Cortex of kidney (tissue), 1 donor: Measurements from ENCODE around the gene PLEKHM2.

Experiments
- DNase-seq: peaks from one replicate; lab custom pipeline; 2025; lab: John Stamatoyannopoulos, UW

The PLEKHM2 gene

DNA sequence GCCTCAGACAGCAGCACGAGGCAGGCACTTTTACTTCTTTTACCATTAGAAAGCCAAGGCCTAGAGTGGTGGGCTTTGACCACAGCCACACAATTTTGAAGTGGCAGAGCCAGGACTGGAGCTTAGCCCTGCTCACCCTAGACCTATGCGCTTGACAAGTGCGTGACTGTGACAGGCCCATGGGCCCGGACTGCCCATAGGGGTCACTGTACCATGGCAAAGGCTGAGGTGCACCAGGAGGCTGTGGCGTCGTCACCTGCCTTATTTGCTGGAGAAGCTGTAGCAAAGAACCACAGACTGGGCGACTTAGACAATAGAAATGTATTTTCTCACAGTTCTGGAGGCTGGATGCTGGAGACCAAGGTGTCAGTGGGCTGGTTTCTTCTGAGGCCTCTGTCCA, 55.6 kb downstream of the PLEKHM2 start:
- DNase-seq: no peak

DNA sequence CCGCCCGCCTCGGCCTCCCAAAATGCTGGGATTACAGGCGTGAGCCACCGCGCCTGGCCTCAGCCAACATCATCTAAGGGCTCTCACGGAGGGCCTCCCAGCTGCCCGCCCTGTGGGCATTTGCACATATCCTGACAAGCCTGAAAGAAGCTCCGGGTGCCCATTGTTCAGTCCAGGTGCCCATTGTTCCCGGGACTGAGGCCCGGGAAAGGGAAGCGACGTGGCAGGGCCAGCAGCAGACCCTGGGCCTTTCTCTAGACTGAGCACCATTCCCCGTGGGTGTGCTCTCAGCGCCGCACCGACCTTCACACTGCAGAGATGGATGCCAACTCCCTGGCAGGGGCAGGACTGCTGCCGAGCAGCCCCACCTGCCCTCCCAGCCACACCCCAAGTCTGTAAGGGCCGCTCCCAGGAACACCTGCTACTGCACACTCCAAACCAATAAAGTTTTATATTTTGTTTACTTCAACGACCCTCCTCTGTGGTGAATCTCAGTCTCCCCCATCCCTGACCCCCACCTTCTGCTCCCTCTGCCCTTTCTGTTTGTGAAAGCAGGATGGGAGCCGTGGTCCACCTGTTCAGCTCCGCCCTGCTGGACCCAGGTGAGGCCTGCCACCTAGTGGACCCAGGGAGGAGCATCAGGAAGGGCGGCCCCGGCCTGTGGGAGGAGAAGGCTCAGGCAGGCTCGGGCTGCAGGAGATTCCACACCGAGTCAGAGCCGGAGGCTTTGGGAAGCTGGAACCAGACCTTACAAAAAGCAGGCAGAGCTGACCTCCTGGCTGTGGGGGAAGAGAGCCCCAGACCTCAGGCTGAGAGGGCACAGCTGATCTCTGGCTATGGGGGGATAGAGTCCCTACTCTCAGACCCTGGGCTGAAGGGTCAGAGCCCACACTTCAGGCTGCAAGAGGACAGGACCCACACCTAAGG, 57.1 kb downstream of the PLEKHM2 start:
- DNase-seq: no peak

DNA sequence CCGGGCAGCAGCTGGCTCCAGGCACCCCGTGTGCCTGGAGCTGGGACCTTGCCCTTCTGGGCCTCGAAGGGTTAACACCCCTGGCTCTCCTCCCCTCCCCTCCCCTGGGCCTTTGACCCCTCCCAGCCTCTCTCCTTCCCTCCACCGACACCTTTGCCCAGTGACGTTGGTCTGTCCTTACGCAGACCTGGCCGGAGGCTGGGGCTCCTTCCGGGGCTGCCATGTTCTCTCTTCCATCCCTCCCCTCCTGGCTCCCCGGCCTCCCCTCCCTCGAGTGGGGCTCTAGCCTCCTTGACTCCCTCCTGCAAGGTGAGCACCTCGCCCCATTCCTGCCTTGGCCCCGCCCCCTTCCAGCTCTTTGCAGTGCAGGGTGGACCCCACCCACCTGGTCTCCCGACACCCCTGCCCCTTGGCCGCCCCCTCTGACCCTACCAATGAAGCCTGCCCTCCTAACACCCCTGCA, 58.2 kb downstream of the PLEKHM2 start, which contains the start of gene TMEM82:
Gene TMEM82 (plus strand): TSS at position 161 of the 463 bp plus-strand sequence. CDS start 61 bp downstream, at position 222.
- DNase-seq: no peak

DNA sequence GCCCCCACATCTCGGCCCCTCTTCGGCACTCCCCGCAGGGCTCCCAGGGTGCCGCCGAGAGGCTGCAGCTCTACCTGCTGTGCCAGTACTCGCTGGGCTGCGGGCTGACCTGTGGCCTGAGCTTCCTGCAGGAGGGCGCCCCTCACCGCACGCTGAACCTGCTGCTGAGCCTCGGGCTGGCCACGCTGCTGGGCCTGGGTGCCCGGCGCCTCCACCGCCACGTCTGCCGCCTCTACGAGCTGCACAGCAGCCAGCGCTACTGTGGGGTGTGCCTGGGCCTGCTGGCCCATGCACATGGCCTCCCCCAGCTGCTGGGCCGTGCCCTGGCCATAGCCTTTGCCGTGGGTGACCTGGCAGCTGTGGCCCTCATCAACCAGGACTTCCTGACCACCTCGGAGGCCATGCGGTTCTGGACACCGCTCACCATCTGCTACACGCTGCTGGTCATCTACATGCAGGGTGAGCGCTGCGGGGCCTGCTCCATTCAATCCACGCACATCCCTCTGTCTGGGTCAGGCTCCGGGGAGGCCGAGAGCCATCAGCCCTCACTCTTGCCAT, 60.1 kb downstream of the PLEKHM2 start:
- no peak for DNase-seq

DNA sequence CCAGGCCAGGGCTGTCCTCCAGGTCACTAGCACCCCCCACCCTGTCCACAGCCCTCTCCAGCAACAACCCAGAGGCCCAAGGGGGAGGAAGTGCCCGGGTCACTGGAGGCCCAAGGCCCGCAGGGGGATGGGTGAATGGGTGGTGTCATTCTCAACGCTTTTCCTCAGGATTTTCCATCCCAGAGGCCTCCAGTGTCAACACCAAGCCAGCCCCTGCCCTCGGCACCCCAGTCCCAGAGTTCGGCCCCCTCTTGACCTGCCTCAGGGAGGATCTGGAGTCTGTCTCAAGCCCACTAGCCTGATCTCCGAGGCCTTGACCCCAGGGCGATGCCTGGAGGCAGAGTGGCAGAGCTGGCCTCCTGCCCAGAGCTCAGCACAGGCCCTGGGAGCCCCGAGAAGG, 63.3 kb downstream of the PLEKHM2 start:
- no peak for DNase-seq

DNA sequence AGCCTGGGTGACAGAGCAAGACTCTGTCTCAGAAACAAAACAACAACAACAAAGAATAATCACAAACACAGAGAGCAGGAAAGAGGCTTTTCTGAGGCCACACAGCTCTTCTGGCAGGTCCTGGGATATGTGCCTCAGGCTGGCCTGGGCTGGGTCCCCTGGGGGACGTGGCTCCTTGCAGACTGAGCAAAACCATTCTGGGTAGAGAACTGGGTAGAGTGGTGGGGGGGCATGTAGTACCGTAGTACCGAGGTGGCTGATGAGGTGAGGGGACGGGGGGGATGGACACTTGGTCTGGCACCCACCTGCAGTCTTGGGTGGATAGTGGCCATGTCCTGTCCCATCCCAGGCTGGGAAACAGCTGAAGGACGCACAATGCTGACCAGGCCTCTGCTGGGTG, 64.1 kb downstream of the PLEKHM2 start:
- no peak for DNase-seq

DNA sequence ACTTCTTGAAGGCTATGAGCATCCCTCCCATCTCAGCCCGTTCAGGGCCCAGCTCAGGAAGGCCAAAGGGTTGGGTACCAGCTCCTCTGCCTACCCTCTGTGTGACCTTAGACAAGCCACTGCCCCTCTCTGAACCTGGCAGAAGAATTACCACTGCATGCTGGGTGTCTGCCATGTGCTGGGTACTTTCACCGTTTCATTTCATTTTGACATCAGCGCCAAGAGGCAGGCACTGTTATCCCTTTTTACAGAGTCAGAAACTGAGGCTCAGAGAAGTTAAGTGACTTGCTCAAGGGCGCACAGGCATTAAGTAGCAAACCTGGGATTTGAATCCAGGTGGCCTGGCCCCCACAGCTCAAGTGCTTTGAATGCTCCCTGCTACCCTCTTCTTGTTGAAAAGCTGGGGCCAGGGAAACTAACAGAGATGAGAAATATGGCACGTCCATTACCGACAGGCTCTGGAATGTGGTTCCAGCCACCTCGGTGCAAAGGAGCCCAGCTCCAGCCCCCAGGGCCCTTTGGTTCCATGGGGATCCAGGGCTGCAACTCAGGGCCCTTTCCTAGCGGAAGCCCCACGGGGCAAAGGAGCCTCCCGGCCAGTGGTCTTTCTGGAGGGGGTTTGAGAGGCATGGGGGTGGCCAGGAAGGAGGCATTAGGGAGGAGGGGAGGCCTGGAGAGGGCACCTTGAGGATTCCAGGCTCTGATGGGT, 64.7 kb downstream of the PLEKHM2 start:
- DNase-seq: no peak

DNA sequence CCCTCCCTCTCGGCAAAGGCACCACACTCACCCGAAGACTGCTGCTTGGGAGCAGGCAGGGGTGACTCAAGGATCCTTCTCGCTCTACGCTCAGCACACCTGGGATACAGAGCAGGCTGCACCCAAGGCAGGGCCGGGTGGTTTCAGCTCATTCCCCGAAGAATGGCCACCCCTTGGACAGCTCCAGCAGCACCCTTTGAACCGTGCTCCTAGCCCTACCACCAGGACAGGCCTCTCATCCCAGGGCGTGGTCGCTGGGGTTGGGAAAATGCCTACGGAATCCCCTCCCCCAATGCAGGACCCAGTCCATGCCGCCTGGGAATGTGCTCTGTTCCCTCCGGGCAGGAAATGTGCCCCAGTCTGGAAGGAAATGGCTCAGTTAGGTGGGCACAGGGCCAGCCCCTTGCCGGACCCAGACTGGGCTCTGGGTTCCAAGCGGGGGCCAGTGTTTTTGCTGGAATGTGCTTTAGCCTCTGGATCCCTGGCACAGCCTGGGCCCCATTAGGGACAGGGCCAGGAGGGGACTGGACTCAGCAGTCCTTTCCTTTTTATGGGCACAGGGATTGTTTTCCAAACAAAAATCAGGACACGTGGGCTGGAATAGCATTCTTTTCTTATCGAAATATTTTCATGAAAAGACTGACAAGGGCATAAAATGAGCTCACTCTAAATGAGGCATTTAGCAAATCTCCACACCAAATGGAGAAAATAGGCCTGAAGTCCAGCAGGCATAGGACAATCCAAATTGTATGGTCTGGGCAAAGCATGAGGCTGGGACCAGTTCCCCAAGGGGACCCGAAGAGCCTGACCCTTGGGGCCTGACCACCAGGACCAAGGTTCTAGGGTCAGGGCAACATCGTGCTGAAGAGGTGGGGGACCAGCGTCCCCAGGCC, 65.5 kb downstream of the PLEKHM2 start:
- no peak for DNase-seq

DNA sequence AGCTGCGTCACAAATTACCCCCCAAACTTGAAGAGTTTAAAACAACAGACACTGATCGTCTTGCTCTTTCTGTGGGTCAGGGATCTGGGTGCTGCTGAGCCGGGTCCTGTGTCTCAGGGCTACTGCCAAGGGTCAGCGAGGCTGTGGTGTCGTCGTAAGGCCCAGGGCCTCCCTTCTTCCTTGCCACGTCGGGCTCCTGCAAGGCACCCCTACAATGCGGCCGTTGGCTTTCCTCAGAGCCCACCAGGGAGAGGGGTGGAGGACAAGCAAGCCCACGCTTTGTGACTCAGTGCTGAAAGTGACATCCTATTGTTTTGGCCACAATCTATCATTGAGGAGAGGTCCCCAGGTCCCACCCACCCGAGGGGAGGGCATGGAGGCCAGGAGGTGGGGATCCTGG, 66.8 kb downstream of the PLEKHM2 start:
- DNase-seq: no peak

DNA sequence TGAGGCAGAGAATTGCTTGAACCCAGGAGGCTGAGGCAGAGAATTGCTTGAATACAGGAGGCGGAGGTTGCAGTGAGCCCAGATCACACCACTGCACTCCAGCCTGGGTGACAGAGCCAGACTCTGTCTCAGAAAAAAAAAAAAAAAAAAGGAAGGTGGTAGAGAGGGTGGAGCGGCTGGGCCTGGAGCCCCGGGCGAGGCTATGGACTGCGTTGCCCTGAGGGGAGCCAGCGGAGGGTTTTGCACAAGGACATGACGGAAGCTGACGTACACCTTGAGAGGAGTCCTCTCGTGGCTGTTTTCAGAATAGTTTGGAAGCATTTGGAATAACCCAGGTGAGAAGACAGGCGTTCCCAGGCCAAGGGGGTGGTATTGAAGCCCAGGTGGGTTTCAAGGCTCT, 67.6 kb downstream of the PLEKHM2 start:
- no peak for DNase-seq

DNA sequence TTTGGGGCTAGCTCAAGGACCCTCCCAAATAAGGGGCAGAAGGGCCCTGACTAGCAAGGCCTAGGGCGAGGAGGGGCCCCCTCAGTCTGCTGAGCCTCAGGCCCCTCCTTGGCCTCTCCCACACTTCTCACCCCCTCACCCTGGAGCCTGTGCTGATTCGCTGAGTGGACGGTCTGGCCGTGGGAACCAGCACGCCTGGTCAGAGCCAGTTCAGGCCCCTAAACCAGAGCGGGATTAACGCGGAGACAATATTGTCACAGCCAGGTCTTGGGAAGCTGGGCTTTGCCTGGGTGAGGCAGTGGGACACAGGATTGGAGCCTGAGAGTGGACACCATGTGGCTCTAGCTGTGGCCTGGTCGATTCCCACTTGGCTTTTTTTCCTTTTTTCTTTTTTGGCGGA, 69.7 kb downstream of the PLEKHM2 start:
- DNase-seq: no peak

DNA sequence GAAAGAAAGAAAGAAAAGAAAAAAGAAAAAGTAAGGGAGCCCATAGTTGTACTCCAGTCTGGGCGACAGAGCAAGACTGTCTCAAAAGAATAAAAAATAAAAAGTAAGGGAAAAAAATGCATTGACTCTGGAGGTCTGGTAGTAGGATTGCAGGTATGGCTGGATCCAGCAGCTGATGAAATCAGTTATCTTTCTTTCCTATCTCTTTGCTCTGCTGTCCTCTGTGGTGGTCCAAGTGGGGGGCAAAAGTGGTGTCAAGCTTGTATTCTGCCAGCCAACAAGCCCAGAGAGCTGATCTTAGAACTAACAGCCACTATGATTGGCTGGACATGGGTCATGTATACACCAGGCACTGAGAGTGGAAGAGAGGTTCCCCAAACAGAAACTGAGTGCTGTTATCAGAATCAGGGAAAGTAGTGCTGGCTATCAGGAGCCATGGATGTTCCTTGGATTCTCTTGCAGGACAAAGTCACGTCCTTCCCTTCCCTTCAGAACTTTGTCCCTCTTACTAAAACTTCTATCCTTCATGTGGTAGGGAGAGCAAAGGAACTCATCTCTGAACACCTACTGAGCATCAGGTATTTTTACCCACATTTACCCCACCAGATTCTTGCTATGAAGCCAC, 71.0 kb downstream of the PLEKHM2 start:
- DNase-seq: no peak

DNA sequence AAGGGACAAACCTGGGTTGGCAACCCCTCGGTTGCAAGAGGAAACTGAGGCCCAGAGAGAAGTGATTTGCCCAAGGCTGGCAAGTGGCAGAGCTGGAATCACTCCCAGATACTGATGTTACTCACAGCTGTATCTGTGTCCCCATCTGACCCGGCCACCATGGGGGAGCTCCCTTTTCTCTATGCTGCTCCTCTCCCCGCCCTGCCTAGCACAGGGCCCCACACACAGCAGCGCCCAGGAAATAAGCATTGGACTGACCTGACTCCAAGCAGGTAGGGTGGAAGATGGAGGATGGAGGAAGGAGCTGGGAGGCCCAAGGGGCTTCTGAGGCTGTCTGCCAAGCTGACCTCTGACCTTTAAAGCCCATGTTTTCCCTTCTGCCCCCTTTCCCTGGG, 71.5 kb downstream of the PLEKHM2 start:
- DNase-seq: no peak

DNA sequence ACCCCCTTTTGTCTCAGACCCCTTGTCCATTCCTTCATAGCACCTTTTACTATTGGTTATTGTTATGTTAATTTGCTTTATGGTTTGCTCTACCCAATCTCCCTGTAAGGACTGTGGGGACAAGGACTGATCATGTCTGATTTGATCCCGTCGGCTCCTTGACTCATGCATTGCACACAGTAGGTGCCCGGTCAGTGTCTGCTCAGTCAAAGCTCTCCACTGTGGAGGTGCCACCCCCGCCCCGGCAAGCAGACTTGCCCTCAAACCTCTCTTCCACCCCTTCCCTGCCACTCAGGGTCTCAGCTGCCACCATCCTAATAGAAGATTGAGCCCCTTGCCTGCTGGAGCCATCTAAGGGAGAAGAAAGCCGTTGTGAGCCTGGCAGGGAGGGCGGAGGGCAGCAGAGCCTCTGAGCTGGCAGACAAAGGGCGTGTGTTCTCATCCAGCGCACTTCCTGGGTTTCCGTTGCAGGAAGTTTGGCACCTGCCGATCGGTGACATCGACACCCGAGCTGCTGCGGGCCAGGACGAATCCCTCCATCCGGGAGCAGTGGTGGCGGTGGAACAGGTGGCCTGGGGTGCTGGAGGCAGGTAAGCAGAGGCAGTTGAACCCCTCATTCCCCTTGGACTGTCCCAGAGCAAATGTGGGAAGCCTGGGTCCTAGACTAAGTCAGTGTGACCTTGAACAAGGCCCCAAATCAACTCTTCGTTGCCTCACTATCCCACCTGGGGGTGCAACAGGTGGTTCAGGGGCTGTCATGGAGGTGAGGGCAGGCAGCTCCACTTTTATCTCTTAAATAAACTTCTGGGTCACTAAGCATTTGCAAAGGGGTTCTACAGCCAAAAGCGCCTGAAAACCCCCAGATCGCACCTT, 72.3 kb downstream of the PLEKHM2 start:
- DNase-seq: no peak

DNA sequence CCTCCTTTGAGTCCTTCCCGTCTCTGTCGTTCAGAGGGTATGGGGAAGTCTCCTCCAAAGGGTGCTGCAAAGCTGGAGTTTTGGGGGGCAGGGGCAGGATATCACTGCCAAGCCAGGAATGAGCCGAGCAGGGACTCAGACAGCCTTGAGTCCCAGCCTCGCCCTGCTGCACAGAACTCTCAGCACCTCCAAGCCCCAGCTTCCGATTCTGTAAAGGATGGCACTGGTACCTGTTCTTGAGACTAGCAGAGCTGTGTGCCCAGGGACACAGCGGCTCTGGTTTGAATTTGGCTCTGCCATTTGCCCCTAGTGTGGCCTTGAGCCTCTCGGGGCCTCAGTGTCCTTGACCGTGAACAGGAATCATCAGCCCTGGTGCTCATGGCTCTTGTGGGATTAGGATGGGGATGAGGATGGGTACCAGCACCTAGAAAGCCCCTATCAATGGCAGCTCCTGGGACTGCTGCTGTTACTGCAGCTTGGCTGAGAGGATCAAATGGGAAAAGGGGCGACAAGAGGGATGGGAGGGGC, 73.0 kb downstream of the PLEKHM2 start:
- no peak for DNase-seq

DNA sequence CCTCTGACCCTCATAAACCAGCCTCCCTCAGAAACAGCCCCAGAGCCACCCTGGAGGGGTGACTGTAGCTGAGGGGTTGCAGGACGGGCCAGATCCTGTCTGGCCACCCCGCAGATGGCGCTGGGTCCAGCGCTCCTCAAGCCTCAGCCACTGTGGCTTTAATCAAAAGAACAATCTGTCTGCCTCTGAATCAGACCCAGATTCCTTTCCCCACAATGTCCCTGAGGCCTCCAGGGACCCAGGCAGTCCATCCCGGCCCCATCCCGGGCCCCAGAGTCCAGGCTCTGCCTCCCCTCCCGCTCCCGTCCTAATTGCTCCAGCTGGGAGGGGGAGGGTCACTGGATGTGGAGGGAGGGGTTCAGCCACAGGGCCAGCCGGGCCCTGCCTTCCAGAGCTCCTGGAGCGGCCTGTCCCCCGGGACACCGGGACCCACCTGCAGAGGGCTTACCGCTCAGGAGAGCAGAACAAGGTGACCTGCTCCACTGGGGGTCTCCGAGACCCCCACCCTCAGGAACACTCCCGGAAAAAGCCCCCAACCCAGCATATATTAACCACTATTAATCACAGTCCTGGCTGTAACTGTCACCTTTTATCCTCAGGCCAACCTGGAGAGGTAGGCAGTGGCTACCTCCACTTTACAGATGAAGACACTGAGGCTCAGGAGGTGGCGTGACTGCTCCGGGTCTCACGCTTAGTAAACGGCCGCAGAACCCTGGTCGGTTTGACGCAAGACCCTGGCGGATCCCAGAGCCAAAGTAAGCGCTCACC, 73.6 kb downstream of the PLEKHM2 start:
- DNase-seq: no peak

DNA sequence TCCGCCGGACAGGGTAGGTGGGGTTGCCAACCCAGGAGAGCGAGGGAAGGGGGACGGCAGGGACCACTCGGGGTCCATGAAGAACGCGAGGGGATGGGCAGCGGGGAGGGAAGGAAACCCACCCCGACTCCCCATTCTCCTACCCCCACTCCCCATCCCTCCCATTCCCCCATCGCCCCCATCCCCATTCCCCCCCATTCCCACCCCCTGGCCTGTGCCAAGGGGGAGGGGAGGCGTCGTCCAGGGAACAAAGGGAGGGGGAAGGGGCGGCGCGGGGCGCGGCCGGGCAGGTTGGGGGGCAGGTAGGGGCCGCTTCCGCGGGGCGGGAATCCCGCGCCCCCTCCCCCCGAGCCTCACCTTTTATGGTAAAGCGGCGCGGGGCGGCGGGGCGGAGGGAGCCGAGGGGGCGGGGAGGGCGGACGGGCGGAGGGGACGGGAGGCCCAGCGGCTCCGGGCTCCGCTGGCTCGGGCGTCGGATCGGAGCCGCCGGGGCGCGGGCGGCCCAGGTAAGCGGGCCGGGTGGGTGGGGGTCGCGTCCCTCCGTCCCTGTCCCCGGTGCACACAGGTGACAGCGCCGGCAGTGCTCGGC, 74.3 kb downstream of the PLEKHM2 start, which contains the start of gene FBLIM1:
Gene FBLIM1 (plus strand): TSS at position 453 of the 589 bp plus-strand sequence. CDS start 6,189 bp downstream, outside the sequence.
- no peak for DNase-seq

DNA sequence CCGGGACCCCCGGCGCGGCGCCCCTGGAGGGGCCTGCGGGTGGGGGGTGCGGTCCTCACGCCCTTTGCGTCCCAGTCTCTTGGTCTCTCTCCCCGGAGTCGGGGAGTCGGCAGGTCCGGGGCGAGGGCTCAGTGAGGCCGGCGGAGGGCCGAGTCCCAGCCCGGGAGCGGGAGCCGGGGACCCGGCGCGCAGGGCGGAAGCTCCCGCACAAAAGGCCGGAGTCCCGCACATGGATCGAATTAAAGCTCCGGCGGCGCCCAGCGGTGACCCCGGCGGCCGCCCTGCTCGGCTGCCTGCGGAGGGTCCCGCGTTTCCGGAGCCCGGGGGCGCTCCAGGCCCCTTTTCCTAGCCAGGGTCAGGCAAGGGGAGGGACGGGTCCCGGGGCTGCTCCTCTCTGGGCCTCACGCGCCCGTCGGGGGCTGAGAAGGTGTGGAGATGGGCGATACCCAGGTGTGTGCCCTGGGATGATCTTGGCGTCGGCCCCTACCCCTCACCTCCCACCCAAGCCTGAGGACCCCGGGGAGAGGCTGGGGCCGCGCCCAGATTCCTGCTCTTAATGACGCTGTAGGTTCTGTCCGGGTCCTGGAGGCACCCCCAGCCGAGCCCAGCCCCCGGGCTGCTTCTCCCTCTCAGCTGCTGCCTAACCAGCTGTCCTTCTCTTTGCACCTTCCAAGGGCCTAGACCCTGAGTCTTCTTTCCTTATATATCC, 75.0 kb downstream of the PLEKHM2 start:
- DNase-seq: no peak
